GM21737 (cell line): ENCODE results near the gene MIER2.
"Not testable (repeated sequence)": the region's sequence is repeated elsewhere in the genome, so short reads cannot be mapped to it uniquely, and the experiment has no call there.

Source experiments
- ATAC-seq: cut with Tn5 transposase; IDR thresholded peaks from one replicate; pipeline ENCODE4 v1.9.1; 2021; ENCODE audit warnings: mild to moderate bottlenecking, moderate library complexity; ENCODE audit not compliant: unreplicated experiment

MIER2 gene

DNA sequence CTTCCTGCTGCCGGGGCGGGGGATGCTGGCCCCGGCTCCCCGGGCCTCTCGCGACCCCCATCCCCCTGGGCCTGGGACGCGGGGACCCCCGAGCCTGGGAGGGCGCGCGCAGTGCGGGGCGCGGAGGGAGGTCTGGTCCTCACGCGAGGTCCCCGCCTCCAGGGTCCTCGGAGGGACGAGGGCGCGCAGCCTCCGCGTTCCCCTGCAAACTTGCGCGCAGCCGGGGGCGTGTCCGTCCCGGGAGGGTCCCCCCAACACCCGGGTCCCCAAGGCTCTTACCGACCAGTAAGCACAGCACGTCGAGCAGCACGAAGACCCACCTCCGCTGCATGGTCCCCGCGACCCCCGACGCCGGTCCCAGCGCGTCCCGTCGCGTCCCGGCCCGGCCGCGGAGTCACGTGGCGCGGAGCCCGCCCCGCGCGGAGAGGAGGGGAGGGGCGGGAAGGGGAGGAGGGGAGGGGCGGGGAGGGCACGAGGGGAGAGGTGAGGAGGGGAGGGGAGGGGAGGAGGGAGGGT, 53.5 kb downstream of the MIER2 start, which contains the start of gene PLPP2:
Gene PLPP2 (minus strand): TSS at position 398 of the 516 bp plus-strand sequence. CDS start 67 bp downstream, at position 331.
- ATAC-seq = no peak

DNA sequence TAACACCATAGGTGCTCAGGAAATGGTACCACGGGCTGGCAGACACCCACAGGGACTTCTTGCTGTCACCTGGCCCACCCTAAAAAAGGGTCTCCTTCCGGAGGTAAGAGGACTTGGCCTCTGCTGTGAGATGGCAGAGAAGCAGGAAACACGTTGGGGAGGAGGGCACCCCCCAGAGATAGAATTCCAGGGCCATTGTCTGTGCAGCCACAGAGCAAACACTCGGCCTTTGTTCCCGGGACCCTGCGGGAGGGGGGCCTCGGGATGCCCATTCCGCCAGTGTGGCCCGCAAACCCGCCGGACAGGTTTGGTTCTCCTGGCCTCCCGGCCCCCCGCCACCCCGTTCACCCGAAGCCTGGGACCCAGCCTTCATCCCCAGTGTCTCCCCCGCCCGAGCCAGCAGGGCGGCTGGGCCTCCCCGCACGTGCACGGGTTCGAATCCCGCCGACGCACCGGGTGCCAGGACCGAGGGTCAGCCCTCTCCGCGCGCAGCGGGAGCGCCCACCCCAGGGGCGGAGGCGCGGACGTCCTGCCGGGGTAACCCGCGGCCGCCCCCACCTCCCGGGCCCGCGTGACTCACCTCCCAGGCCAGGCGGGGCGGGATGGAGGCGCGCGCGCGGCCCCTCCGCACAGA, 54.1 kb downstream of the MIER2 start:
- no peak for ATAC-seq

DNA sequence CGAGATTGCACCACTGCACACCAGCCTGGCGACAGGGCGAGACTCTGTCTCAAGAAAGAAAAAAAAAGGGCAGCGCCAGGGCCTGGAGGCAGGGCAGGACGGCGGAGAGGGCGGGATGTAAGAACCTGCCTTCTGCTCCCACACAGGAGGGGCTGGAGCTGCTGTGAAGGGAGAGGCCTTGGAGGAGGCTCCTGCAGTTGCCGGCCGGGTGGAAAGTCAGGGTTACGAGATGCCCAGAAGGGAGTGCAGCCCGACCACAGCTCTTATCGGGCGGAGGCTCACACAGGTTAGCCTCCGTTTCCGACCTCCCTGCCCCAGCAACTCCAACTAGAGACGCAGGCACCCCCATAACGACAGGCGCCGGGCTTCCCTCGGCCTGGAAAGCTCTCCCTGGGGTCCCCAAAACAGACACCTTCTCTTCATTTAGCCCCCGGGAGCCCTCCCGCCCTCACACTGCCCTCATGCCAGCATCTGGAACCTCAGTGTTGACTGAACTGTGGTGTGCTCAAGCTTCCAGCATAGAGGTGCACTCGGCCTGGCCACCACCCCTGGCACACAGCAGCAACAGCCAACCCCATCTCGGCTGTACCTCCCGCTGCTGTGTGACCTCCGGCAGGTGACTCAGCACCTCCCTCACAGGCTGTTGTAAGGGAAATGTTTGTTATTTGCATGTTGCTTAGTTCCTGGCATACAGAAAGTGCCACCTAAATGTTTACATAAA, 54.8 kb downstream of the MIER2 start:
- ATAC-seq = no peak

DNA sequence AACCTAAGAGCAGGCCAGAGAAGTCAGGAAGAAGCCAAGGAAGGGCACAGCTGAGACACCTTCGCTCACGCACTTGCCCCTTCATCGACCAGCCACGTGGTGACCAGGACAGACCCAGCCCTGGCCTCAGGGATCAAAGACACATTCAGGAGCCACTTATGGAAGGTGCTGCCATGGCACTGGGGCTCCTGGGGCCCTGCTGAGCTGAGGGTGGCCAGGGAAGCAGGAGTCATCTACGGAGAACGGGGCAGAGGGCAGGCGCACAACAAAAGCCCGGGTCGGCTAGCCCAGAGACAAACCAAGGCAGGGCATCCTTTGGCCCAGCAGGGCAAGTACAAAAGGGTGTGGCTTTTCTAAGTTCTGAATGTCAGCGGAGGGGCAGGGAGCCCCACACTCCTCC, 55.7 kb downstream of the MIER2 start:
- no peak for ATAC-seq

DNA sequence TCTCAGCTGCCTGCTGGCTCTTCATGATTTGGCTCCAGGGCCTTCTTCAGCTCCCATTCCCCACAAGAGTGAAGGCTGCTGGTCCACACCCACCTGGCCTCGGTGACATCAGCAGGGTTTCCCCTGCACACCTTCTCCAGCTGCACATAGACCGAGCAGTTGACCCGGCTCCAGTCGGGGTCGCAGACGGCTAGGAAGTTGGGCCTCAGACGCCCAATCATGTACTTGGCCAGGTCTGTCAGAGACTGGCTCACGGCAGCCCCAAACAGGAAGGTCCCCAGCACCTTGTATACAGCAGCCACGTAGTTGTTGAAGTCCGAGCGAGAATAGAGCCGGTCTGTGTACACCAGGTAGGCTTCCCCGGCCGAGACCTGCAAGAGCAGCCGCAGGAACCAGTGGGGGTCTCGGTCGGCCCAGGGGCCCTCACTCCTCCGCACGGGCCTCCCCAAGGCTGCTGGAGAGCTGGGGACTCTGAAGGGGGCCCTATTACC, 57.2 kb downstream of the MIER2 start:
- ATAC-seq = no peak

DNA sequence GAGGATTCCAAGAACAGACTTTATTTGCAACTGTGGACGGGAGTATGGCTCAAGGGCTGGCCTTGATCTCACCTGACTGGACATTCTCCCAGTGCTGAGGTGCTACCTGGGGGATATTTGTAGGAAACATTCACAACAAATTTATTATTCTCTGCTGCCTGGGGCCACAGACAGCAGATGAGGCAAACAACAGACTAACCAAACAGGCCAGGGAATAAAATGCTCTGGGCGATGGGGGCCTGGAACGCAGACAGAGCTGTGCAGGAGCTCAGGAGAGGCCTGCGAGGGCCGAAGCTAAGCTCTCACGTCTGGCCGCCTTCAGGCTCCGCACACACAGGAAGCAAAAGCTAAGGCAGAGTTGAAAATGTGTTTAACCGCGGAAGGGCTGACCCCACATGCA, 61.2 kb downstream of the MIER2 start:
- no peak for ATAC-seq

DNA sequence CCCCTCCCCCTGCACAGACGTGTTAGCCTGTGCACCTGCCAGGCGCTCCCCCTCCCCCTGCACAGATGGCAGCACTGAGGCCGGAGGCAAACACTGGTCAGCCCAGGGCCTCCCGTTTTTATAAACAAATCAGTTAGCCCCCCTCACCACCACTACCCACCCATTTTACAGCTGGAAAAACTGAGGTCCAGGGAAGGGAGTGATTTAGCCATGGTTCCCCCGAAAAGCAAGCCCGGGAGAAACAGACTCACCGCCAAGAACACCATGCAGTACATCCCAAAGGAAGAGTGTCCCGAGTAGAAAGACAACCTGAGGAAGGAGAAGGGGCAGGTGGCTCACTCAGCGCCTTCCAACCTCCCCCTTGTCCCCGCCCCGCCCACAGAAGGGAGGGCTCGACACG, 62.1 kb downstream of the MIER2 start:
- ATAC-seq = no peak

DNA sequence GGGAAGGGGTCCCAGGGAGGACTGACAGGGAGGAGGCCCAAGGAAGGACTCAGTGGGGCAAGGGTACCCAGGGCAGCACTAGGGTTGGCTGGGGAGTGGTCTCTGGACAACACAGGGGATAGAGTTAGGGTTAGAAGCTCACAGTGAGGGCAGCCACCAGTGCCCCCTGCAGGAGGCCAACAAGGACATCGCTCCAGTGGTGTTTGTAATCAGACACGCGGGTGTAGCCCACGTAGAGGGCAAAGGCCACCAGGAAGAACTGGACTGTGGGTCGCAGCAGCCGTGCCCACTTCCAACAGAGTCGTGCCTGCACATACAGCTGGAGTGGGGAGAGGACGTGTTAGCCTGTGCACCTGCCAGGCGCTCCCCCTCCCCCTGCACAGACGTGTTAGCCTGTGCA, 62.6 kb downstream of the MIER2 start:
- ATAC-seq = no peak

DNA sequence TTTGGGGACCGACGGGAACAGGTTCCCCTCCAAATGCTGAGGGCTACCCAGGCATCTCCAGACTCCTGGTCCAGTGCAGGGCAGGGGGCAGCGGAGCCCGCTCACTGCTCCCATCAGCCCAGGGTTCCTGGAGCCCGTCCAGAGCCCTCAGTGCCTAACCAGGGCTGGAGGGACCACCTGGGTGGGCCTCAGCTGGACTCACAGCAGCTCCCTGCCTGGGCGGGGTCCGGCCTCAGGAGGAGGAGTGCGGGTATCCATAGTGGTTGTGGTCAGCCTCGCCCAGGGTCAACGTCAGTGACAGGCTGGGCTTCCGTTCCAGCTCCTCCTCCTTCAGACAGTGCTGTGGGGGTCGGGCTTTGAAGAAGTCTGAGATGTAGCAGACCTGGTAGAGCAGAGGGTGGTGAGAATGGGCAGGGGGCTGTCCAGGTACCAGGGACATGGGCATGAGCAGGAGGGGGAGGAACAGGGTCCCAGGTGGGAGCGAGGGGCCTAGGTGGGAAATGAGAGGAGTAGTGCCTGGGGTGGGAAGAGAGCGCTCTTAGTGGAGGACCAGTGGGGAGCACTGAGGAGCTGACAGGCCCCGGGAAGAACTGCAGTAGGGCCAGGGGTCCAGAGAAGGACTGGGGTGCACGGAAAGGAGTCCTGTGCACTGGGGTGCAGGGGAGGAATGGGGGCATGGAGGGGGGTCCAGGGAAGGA, 63.3 kb downstream of the MIER2 start:
- no peak for ATAC-seq

DNA sequence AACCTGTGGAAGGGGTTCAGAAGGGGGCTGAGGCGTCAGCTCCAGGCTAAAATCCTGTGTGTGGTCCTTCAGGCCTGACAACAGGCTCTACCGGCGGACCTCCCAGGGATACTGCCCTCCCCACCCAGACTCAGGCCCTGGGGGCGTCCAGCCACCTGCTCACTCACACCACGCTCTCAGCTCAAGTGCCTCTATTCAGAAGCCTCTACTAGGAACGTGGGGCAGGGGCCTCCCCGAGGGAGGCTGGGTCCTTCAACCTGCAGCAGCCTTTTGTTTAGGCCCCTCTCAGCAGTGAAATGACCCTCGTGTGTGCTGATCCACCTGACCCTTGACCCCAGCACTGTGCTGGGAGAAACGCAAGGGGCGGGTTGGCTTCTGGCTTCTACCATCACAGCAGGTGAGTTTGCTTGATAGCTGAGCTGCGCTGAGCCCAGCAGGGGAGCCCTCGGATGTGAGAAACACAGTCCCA, 64.0 kb downstream of the MIER2 start:
- no peak for ATAC-seq

DNA sequence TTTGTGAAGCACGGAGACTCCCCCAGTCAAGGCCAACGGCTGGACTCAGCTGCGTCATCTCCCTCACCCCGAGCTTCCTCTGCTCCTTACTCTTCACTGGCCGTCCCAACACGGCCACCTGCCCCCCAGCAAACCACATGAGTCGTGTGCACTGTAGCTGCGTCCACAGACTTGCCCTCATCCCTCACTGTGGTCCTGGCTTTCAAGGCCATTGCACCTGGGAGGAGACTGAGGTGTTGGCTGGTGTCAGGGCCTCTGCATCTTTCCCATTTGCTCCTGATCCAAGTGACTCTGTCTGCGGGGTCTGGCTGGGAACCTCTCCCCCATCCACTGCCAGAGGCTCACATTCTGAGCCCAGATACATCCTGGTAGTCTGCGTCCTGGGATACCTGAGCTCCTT, 64.9 kb downstream of the MIER2 start:
- no peak for ATAC-seq

DNA sequence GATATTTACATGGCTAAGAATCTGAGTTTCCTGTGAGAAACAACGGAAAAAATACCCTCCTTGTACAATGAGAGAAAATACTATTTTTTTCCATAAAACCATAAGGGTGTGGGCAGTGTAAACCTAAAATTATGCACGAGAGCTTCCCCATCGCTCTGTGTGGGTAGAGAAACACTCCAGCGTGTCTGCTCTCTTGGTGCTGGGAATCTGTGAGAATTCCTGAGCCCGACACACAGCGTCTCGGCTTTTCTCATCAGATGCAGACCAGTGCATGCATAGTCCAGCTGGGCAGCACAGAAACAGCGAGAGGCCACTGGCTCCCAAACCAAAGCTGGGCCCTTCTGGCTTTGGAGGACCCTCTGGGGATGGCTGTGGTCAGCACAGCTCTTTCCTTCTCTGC, 65.4 kb downstream of the MIER2 start:
- ATAC-seq = no peak

DNA sequence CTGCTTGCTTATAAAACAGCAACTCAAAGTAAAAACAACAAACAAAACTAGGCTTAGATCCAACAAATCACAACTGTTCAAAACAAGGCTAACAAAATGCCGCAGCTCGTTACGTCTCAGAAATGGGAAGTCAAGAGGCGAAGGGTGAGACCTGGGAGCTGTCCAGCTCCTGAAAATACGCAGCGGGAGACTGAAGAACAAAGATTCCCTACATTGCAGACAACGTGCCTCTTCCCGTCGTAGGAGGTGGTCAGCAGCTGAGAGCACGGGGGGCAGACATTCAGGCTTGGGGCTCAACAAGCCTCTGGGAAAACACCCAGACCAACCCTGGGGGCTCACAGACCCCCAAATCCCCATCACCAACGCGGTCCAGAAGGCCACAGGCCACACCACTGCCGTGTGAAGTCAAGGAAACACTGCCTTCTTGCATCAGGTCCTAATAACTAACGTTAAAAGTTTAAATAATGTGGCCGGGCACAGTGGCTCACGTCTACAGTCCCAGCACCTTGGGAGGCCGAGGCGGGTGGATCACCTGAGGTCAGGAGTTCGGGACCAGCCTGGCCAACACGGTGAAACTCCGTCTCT, 66.9 kb downstream of the MIER2 start:
- ATAC-seq = no peak

DNA sequence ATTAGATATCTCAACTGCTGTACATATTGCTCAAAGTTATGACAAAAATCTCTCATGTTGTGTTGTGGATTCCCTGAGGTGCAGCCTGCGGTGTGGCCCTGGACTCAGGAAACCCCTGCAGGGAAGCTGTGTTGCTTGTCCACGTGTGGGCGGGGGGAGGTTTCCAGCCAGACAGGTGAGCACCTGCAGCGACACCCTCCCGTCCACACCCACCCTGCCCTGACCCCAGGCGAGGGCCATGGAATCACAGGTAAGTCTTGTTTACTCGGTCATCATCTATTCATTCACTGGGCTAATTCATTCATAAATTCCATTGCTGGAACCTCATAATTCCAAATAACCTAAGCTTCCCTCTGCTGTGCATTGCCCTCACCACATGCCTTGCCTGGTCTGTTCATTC, 67.5 kb downstream of the MIER2 start:
- no peak for ATAC-seq

DNA sequence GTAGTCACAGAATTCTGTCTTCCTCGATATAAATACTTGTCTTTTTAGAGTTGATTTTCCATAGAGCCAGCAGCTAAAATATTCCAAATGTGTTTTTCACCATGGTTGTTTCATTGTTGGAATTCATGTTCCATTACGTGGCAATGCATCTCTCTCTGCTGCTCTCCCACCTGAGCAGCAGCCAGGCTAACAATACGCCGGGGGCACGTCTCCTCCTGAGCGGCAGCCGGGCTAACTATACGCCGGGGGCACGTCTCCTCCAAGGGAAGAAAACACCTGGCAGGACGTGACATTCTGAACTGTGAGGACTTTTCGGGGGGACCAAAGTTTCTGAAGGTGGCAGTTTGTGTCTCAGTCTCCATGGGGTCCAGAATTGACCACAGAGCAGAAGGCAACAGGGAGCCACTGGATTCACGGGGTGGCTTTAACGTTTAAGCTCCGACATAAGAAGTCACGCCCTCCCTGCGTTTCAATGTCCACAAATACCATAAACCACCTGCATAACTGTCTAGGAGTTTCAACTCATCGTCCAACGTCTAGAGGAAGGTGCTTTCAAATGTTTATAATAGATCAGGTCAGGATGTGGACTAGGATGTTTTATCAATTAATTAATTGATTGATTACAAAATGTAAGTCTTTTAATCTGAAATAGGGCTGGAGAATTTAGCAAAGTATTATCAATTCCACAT, 68.5 kb downstream of the MIER2 start:
- ATAC-seq = no peak

DNA sequence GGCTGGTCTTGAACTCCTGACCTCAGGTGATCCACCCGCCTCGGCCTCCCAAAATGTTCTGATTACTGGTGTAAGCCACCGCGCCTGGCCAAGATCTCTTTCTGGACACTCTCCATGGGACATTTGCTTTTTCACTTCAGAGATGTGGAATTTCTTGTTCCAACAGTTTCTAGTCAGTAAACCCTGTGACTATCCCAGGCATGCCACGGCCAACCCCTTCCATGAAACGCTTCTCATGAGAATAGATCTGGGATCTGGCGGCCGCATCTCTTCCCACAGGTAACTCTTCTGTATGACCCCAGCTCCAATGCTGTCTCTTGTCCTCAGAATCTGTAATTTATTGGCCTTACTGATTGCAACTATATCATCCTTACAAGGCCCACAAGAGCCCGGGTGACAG, 69.6 kb downstream of the MIER2 start:
- ATAC-seq = no peak

DNA sequence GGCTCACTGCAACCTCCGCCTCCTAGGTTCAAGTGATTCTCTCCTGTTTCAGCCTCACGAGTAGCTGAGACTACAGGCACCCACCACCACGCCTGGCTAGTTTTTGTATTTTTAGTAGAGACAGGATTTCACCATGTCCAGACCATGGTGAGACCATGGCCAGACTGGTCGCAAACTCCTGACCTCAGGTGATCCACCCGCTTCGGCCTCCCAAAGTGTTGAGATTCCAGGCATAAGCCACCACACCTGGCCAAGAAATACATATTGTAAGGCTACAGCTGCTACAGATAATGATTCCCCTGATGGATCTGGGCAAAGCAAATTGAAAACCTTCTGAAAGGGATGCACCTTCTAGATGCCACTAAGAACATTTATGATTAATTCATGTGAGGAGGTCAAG, 71.2 kb downstream of the MIER2 start:
- no peak for ATAC-seq

DNA sequence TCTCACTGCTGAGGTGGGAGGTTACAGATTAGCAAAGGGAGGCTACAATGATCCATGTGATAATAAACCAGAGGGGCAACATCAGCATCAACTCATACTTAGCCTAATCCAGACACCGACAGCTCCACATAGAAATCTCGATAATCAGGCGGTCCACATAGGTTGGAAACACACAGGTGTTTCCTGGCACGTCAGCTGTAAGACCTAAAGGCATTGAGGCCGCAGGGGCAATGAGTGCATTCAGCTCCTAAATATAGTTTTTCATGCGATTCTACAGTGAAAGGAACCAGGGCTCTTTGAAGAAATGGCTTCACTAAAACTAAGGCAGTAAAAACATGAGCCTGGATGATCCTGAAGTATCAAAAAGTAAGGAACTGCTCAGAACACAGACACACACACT, 72.7 kb downstream of the MIER2 start:
- ATAC-seq = no peak

DNA sequence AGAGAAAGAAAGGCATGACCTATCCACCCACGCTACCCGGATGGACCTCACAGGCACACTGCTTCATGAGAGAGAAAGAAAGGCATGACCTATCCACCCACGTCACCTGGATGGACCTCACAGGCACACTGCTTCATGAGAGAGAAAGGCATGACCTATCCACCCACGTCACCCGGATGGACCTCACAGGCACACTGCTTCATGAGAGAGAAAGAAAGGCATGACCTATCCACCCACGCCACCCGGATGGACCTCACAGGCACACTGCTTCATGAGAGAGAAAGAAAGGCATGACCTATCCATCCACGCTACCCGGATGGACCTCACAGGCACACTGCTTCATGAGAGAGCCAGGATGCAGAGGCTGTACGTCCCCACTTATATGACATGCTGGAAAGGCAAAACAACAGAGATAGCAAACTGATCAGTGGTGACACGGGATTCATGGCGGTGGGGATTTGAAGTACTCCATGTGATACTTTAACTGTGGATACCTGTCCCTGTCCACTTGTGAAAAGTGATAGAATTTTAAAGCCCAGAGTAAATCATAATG, 73.8 kb downstream of the MIER2 start:
- not testable (repeated sequence) for ATAC-seq

DNA sequence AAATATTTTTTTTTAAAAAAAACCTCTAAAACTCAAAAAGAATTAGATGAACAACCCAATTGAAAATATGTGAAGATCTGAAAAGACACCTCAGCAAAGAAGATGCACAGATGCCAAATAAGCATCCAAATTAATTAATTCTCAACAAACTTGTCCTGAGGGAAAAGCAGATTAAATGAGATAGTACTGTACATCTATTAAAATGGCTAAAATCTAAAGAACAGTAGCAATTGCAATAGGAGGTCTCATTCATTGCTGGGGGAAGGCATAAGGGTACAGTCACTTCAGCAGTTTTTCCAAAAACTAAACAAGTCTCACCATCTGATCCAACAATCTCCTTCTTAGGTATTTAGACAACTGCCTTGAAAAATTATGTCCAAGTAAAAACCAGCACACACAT, 75.4 kb downstream of the MIER2 start:
- no peak for ATAC-seq
